Body of pancreas (tissue), 4 donors: ENCODE measurements around the gene YEATS2.

Source experiments
- CTCF ChIP-seq, 7 experiments: fragments of 450-650 bp in 4 of 7; fragments of 200-600 bp in 3 of 7; sonication (generic) in 3 of 7; IDR thresholded peaks; one replicate each; pipeline ENCODE4 v1.5.1; 2016 to 2019; ENCODE audit warnings: antibody characterized with exemption in 7 of 7
- POLR2A ChIP-seq, 3 donors: fragments of 450-650 bp; IDR thresholded peaks; one replicate each; pipeline ENCODE4 v1.6.1; 2016; ENCODE audit warnings: antibody characterized with exemption in 3 of 3, mild to moderate bottlenecking in 2 of 3

DNA sequence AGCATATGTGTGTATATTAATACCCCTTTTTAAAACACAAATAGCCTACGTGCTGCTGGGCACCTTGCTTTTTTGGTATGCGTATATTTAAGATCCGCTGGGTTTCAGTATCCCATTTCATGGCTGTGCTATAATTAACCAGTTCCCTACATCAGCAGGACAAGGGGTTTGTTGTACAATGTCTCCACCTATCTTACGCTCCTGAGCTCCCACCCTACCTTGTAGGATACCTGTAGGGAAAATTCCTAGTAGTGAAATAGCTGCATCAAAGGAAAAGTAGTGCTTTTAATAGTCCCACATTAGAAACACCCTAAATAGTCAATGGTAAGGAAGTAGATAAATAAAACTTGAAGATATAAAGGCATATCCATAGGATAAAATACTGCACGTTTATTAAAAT is 126.4 kb downstream of the YEATS2 start:
- TF ChIP-seq CTCF (IDR thresholded peaks at IDR 0.05) (peak in 1 of 7 experiments; percentile 21), POLR2A (IDR thresholded peaks at IDR 0.05) (no peak)
